Endothelial cell of umbilical vein (primary cell): ENCODE data around the gene PLEKHF1. TPM values are rescaled to one million over a fixed set of nuclear protein-coding genes. Genes with fewer than 3 reads are reported as not detected.

Experiments used
- Bru-seq: library from RNA; stranded (reverse); fragments of 400-500 nt; gene quantifications from one replicate; lab custom pipeline; 2021; lab: Mats Ljungman, UMichigan
- BruChase-seq, 2 experiments: library from RNA; stranded (reverse); fragments of 400-500 nt; gene quantifications; one replicate each; lab custom pipeline; 2021; lab: Mats Ljungman, UMichigan
- BruUV-seq: library from RNA; stranded (reverse); fragments of 400-500 nt; replicated peaks from 2 replicates; lab custom pipeline; 2021; lab: Mats Ljungman, UMichigan
- CTCF ChIA-PET: fragments of 300-600, 350-600 bp; sonication (Branson Sonifier 250); formaldehyde crosslinking; loops from one replicate; lab custom pipeline; 2021; ENCODE audit warnings: antibody characterized with exemption, inconsistent platforms; lab: Charles Lee
- POLR2A ChIA-PET: fragments of 300-600, 350-600 bp; sonication (Branson Sonifier 250); formaldehyde crosslinking; loops from one replicate; lab custom pipeline; 2021; ENCODE audit warnings: antibody characterized with exemption, inconsistent platforms; lab: Charles Lee
- DNase-seq: peaks from one replicate; pipeline ENCODE4 v3.0.0-alpha.2; 2011; ENCODE audit warnings: low read depth, low spot score
- FAIRE-seq: peaks from 2 replicates; lab custom pipeline; 2011; peaks lifted over from hg19 to GRCh38; lab: Jason Lieb, UNC
- H2AFZ ChIP-seq: 2 replicates; pipeline ENCODE4 v1.6.0; 2012; ENCODE audit warnings: low read depth, low read length, control low read depth, inconsistent platforms
- H3K27ac ChIP-seq: 2 replicates; pipeline ENCODE4 v1.5.1; 2011; ENCODE audit warnings: low read depth, mild to moderate bottlenecking, control low read depth, low read length, moderate library complexity; ENCODE audit not compliant: insufficient read depth
- H3K27me3 ChIP-seq, 2 experiments: 2 replicates each; pipeline versions ENCODE4 v1.6.0 to v1.6.1; 2011; ENCODE audit warnings: low read length in 2 of 2, mixed read lengths in 1 of 2; ENCODE audit not compliant: control insufficient read depth in 2 of 2, insufficient read depth in 2 of 2
- H3K36me3 ChIP-seq, 2 experiments: 2 replicates in 1 of 2; 3 replicates in 1 of 2; pipeline ENCODE4 v1.5.1; 2011; ENCODE audit warnings: low read length in 2 of 2, mild to moderate bottlenecking in 1 of 2, moderate library complexity in 1 of 2; ENCODE audit not compliant: control insufficient read depth in 2 of 2, insufficient read depth in 2 of 2; ENCODE audit errors: extremely low read depth in 1 of 2
- H3K4me1 ChIP-seq: 3 replicates; pipeline ENCODE4 v1.5.1; 2011; ENCODE audit warnings: mild to moderate bottlenecking, low read length; ENCODE audit not compliant: control insufficient read depth, insufficient read depth; ENCODE audit errors: extremely low read depth
- H3K4me2 ChIP-seq: 2 replicates; pipeline ENCODE4 v1.6.1; 2011; ENCODE audit warnings: low read length, control low read depth, mixed read lengths; ENCODE audit not compliant: insufficient read depth
- H3K4me3 ChIP-seq, 3 experiments: fragments of 200-600 bp in 1 of 3; sonication (generic), shearing (Covaris generic) in 1 of 3; replicated peaks in 1 of 3; 2 replicates each; pipeline ENCODE4 v1.5.1; 2011 to 2016; ENCODE audit warnings: control low read depth in 3 of 3, low read length in 3 of 3, mild to moderate bottlenecking in 2 of 3, inconsistent platforms in 1 of 3, low read depth in 1 of 3, moderate library complexity in 1 of 3; ENCODE audit not compliant: insufficient read depth in 1 of 3
- H3K79me2 ChIP-seq: 2 replicates; pipeline ENCODE4 v1.6.0; 2012; ENCODE audit warnings: low read length, inconsistent platforms; ENCODE audit not compliant: control insufficient read depth, insufficient read depth
- H3K9ac ChIP-seq: replicated peaks from 2 replicates; pipeline ENCODE3; 2011; ENCODE audit warnings: low read length, control low read depth; ENCODE audit not compliant: insufficient read depth; ENCODE audit errors: extremely low read depth
- H3K9me1 ChIP-seq: replicated peaks from 3 replicates; pipeline ENCODE4 v1.6.0; 2011; ENCODE audit warnings: mild to moderate bottlenecking, low read length; ENCODE audit not compliant: control insufficient read depth, insufficient read depth; ENCODE audit errors: extremely low read depth
- H3K9me3 ChIP-seq: replicated peaks from 2 replicates; pipeline ENCODE4 v1.5.1; 2012; ENCODE audit warnings: low read length, inconsistent platforms; ENCODE audit not compliant: control insufficient read depth, insufficient read depth
- H4K20me1 ChIP-seq: replicated peaks from 2 replicates; pipeline ENCODE3; 2011; ENCODE audit warnings: mild to moderate bottlenecking, low read length; ENCODE audit not compliant: control insufficient read depth, insufficient read depth; ENCODE audit errors: extremely low read depth
- EZH2 ChIP-seq: IDR thresholded peaks from 2 replicates; pipeline ENCODE4 v1.6.1; 2012; ENCODE audit warnings: borderline replicate concordance, low read depth, mild to moderate bottlenecking, moderate library complexity, low read length, inconsistent platforms; ENCODE audit not compliant: severe bottlenecking
- FOS ChIP-seq: IDR thresholded peaks from 2 replicates; pipeline ENCODE4 v1.6.1; 2011; ENCODE audit warnings: mild to moderate bottlenecking, low read length, moderate library complexity, borderline replicate concordance; ENCODE audit not compliant: insufficient read depth
- POLR2A ChIP-seq: IDR thresholded peaks from 2 replicates; pipeline ENCODE4 v1.6.1; 2012; ENCODE audit warnings: low read depth, mild to moderate bottlenecking, control low read depth, low read length
- POLR2AphosphoS5 ChIP-seq: IDR thresholded peaks from 2 replicates; pipeline ENCODE4 v1.6.1; 2012; ENCODE audit warnings: low read depth, mild to moderate bottlenecking, control low read depth, low read length, moderate library complexity; ENCODE audit not compliant: insufficient read depth
- dilution Hi-C: fragments of 300-500 bp; cut with MboI; formaldehyde crosslinking; loops from one replicate; pipeline ENCODE4 v1.15.0; 2019; ENCODE audit warnings: low sequenced_read_pairs; ENCODE audit not compliant: extremely low pct_ligation_motif_present
- intact Hi-C: fragments of 100-400 bp; cut with micrococcal nuclease; formaldehyde crosslinking; loops from one replicate; pipeline ENCODE4 v1.10.0; 2022
- long read RNA-seq: library from polyadenylated mRNA; stranded (forward); transcript quantifications from one replicate; pipeline ENCODE4 v2.0.0, GENCODE V29; 2021
- polyA minus RNA-seq, 3 experiments: library from RNA; depleted of rRNA, polyadenylated mRNA; stranded (reverse); fragments of >200 nt; gene quantifications; 1 replicate in 1 of 3; 2 replicates in 2 of 3; pipeline ENCODE4 v1.2.3, GENCODE V29; 2011
- polyA plus RNA-seq, 4 experiments: library from polyadenylated mRNA; depleted of rRNA in 3 of 4; stranded (reverse) in 3 of 4; unstranded in 1 of 4; fragments of >200 nt; gene quantifications; 2 replicates each; pipeline versions ENCODE4 v1.2.1 to v1.2.3, GENCODE V29; 2011 to 2012; ENCODE audit warnings: missing spikeins in 1 of 4
- total RNA-seq: library from RNA; stranded (reverse); gene quantifications from 2 replicates; pipeline ENCODE4 v1.2.3, GENCODE V29; 2021

PLEKHF1 gene
- total RNA-seq (4.0 and 5.5 TPM in 2 replicates), polyA plus RNA-seq (5.5 and 8.4 TPM in 2 replicates), polyA minus RNA-seq (2.8 and 4.4 TPM in 2 replicates), Bru-seq, nascent RNA (percentile 40 among the genes with signal in this experiment), BruChase-seq, experiment 1, labeled RNA remaining after a 6-hour chase (percentile 32 among the genes with signal in this experiment), BruChase-seq, experiment 2, labeled RNA remaining after a 2-hour chase (percentile 34 among the genes with signal in this experiment)
- 2.3 and 3.7 TPM in 2 replicates for polyA plus RNA-seq (2011; cell fraction: cytosol; rRNA removed)
- 1.9 and 2.7 TPM in 2 replicates for polyA plus RNA-seq (2011; cell fraction: nucleus; rRNA removed)
- polyA plus RNA-seq (2012): 3.7 and 4.9 TPM in 2 replicates
- polyA minus RNA-seq (2011; cell fraction: cytosol; rRNA and poly(A)+ RNA removed): 2.5 TPM
- polyA minus RNA-seq (2011; cell fraction: nucleus; rRNA and poly(A)+ RNA removed): 0.77 and 2.6 TPM in 2 replicates
- long read RNA-seq, transcript PLEKHF1-201 (2 exons, 2,084 nt): major isoform, 18 of 20 reads
- long read RNA-seq, partial matches to known transcripts: 0 of 20 reads
- long read RNA-seq, other reads (novel, unspliced or antisense): 2 of 20 reads

GRCh38 chr19:29665215-29665825 is at the start of gene PLEKHF1:
PLEKHF1 (plus strand) TSS chr19:29665461; CDS start chr19:29673840, 8,379 bp downstream.
- Histone ChIP-seq H2AFZ (peak within 1 kb of the TSS; percentile 71), H3K9me3 (no peaks in the 10 kb centered on the region), H3K36me3 (no peaks in the 10 kb centered on the region), H3K27me3 (no peaks in the 10 kb centered on the region), H3K9me1 (no peaks in the 10 kb centered on the region), H3K4me1 (peaks cover 29% of the 10 kb centered on the region), H3K9ac (peak within 1 kb of the TSS; percentile 38), H3K27ac (no peak within 1 kb of the TSS), H3K4me2 (peak within 1 kb of the TSS; percentile 75), H3K79me2 (no peaks in the 10 kb centered on the region), H4K20me1 (no peaks in the 10 kb centered on the region), H3K4me3 (peak within 1 kb of the TSS; percentile 55 to 81 (median 64))
- intact Hi-C loops: no loop called here
- ChIA-PET CTCF (interaction anchor here (0.8 to 5.1 kb wide), 6 partner anchors 16 to 59 kb away, joined by 3 to 66 read pairs (median 4); partner anchors contain the start of gene POP4), POLR2A (interaction anchor here (0.9 kb wide), 1 partner anchor 59 kb away, joined by 4 read pairs; the partner anchor contains the start of gene POP4)
- peak; percentile 80 for FAIRE-seq
- TF ChIP-seq FOS (no peak), EZH2 (no peak), POLR2AphosphoS5 (peak; percentile 39), POLR2A (peak; percentile 37)
- dilution Hi-C loops: no loop called here
- BruUV-seq: no TSS peak
- DNase-seq: peak; percentile 83
